Naive thymus-derived CD4-positive, alpha-beta T cell (primary cell): Measurements from ENCODE around the gene MFF. TPM values are rescaled to one million over a fixed set of nuclear protein-coding genes. Genes with fewer than 3 reads are reported as not detected.

Experiments used
- ATAC-seq: fragments of 150-1000 bp; cut with Tn5 transposase; 2 replicates; pipeline ENCODE4 v1.10.0; 2021; ENCODE audit warnings: mild to moderate bottlenecking, moderate library complexity
- CTCF ChIA-PET: fragments of 350-600 bp; sonication (Branson Sonifier 250); formaldehyde crosslinking; loops from one replicate; lab custom pipeline; 2021; ENCODE audit warnings: antibody characterized with exemption; lab: Charles Lee
- POLR2A ChIA-PET: fragments of 350-600 bp; sonication (Branson Sonifier 250); formaldehyde crosslinking; loops from one replicate; lab custom pipeline; 2021; ENCODE audit warnings: antibody characterized with exemption, inconsistent platforms; lab: Charles Lee
- DNase-seq, 9 donors: peaks; one replicate each; pipeline versions ENCODE4 v3.0.0 to v3.0.0-alpha.2; 2020 to 2022; ENCODE audit warnings: mixed read lengths in 1 of 9
- H3K27ac ChIP-seq: one replicate; pipeline ENCODE4 v1.7.0; 2013; ENCODE audit warnings: mild to moderate bottlenecking, low read depth, low read length, moderate library complexity
- H3K27me3 ChIP-seq, 2 donors: one replicate each; pipeline ENCODE4 v1.7.0; 2013; ENCODE audit warnings: low read length in 2 of 2, mild to moderate bottlenecking in 2 of 2, moderate library complexity in 2 of 2; ENCODE audit not compliant: control insufficient read depth in 2 of 2, insufficient read depth in 2 of 2
- H3K36me3 ChIP-seq, 3 experiments: 1 replicate in 2 of 3; 2 replicates in 1 of 3; pipeline ENCODE4 v1.7.0; 2013; ENCODE audit warnings: low read length in 3 of 3, mild to moderate bottlenecking in 3 of 3, moderate library complexity in 1 of 3; ENCODE audit not compliant: insufficient read depth in 3 of 3, control insufficient read depth in 2 of 3
- H3K4me1 ChIP-seq, 2 donors: one replicate each; pipeline ENCODE4 v1.7.0; 2013; ENCODE audit warnings: low read length in 2 of 2, mild to moderate bottlenecking in 2 of 2, moderate library complexity in 1 of 2; ENCODE audit not compliant: control insufficient read depth in 2 of 2, insufficient read depth in 2 of 2
- H3K4me3 ChIP-seq: 2 replicates; pipeline ENCODE4 v1.7.0; 2013; ENCODE audit warnings: mild to moderate bottlenecking, low read length
- H3K9me3 ChIP-seq, 3 experiments: 1 replicate in 2 of 3; 2 replicates in 1 of 3; pipeline ENCODE4 v1.7.0; 2013; ENCODE audit warnings: low read length in 3 of 3; ENCODE audit not compliant: control insufficient read depth in 2 of 3
- H3K27ac Mint-ChIP-seq, 9 donors: one replicate each; pipeline ENCODE4 v1.8.0; 2020 to 2022; ENCODE audit warnings: mixed read lengths in 9 of 9, mild to moderate bottlenecking in 8 of 9, moderate library complexity in 5 of 9, inconsistent platforms in 2 of 9
- H3K27me3 Mint-ChIP-seq, 5 donors: one replicate each; pipeline ENCODE4 v1.8.0; 2021 to 2022; ENCODE audit warnings: mixed read lengths in 5 of 5, mild to moderate bottlenecking in 1 of 5
- H3K36me3 Mint-ChIP-seq, 5 donors: one replicate each; pipeline ENCODE4 v1.8.0; 2020 to 2022; ENCODE audit warnings: mixed read lengths in 5 of 5, mild to moderate bottlenecking in 3 of 5, inconsistent platforms in 1 of 5
- H3K4me1 Mint-ChIP-seq, 7 donors: one replicate each; pipeline ENCODE4 v1.8.0; 2020 to 2022; ENCODE audit warnings: mixed read lengths in 7 of 7, mild to moderate bottlenecking in 3 of 7, inconsistent platforms in 1 of 7
- H3K4me3 Mint-ChIP-seq, 10 donors: one replicate each; pipeline ENCODE4 v1.8.0; 2020 to 2022; ENCODE audit warnings: mild to moderate bottlenecking in 10 of 10, mixed read lengths in 10 of 10, moderate library complexity in 6 of 10, inconsistent platforms in 2 of 10
- H3K9me3 Mint-ChIP-seq, 11 donors: one replicate each; pipeline ENCODE4 v1.8.0; 2020 to 2022; ENCODE audit warnings: mixed read lengths in 11 of 11, mild to moderate bottlenecking in 4 of 11, inconsistent platforms in 1 of 11, moderate library complexity in 1 of 11
- intact Hi-C, 2 donors: fragments of 100-400 bp; cut with micrococcal nuclease; formaldehyde crosslinking; loops; one replicate each; pipeline ENCODE4 v1.15.1; 2023
- polyA plus RNA-seq, 2 donors: library from polyadenylated mRNA; unstranded; fragments of 300-500 nt; fragmentation: Illumina TruSeq; gene quantifications; one replicate each; pipeline ENCODE4 v1.2.3, GENCODE V29; 2021
- total RNA-seq, 6 experiments: library from RNA in 5 of 6; stranded (reverse) in 5 of 6; gene quantifications; 1 replicate in 5 of 6; 2 replicates in 1 of 6; pipeline ENCODE4 v1.2.3 and lab custom pipeline; 2021 to 2026

MFF gene
- total RNA-seq (10 to 100 TPM; 51.7 to 64.7 (median 61.8) TPM), polyA plus RNA-seq (100 to 1,000 TPM; 139 to 153 TPM), total RNA-seq (lab: John Stamatoyannopoulos, UW) (42.9 reads per million, percentile 68 among the genes with 10 or more reads in this experiment)

- Histone ChIP-seq H3K4me1 (peaks cover 4 to 24% of the 10 kb centered on the region in 2 donors), H3K27me3 (no peaks in the 10 kb centered on the region), H3K36me3 (peaks cover 0 to 6% (median 0%) of the 10 kb centered on the region in 3 experiments), H3K9me3 (no peaks in the 10 kb centered on the region), H3K27ac (peak within 1 kb of the TSS; percentile 92), H3K4me3 (peak within 1 kb of the TSS; percentile 76)
- ATAC-seq (peak; percentile 99), DNase-seq (peak; percentile 82 to 93 (median 93))
- intact Hi-C loops = loop anchor here (1.0 to 5.0 kb wide), 6 partner anchors 88 to 1658 kb away; partner anchors contain the start of genes AGFG1 (in 2 of the 2), RHBDD1 (in 2 of the 2) and IRS1 (in 1 of the 2)
- H3K36me3 Mint-ChIP-seq = peaks cover 0 to 12% (median 5%) of the 10 kb centered on the region in 5 donors
- peak within 1 kb of the TSS; percentile 83 to 97 (median 95) for H3K27ac Mint-ChIP-seq
- H3K4me1 Mint-ChIP-seq = peaks cover 8 to 59% (median 46%) of the 10 kb centered on the region in 7 donors
- ChIA-PET POLR2A (interaction anchor here (0.9 kb wide), 1 partner anchor 142 kb away, joined by 3 read pairs; no protein-coding TSS in a partner anchor), CTCF (no interaction called here)
- H3K4me3 Mint-ChIP-seq = peak within 1 kb of the TSS; percentile 91 to 97 (median 96)
- H3K27me3 Mint-ChIP-seq = peaks cover 0 to 13% (median 0%) of the 10 kb centered on the region in 5 donors
- H3K9me3 Mint-ChIP-seq = peaks cover 0 to 15% (median 0%) of the 10 kb centered on the region in 11 donors
Observed at GRCh38 chr2:227324995-227325838, at the start of gene MFF. TSS of gene MFF (plus strand) at chr2:227325251. CDS start at chr2:227330666, 5,415 bp downstream.

GRCh38 chr2:227280895-227281294 lies 44.2 kb upstream of the MFF start:
- POLR2A ChIA-PET = no interaction called here
- no peaks in the 10 kb centered on the region for H3K9me3 ChIP-seq
- DNase-seq = no peak
- H3K36me3 ChIP-seq = no peaks in the 10 kb centered on the region
- intact Hi-C loops = no loop called here
- H3K4me1 ChIP-seq = no peaks in the 10 kb centered on the region
- Mint-ChIP-seq H3K4me3 (no peak overlapping the region), H3K9me3 (peaks cover 0 to 17% (median 4%) of the 10 kb centered on the region in 11 donors), H3K36me3 (peaks cover 0 to 9% (median 4%) of the 10 kb centered on the region in 5 donors), H3K4me1 (no peaks in the 10 kb centered on the region), H3K27me3 (peaks cover 0 to 3% (median 0%) of the 10 kb centered on the region in 5 donors), H3K27ac (no peak overlapping the region)
- no peak overlapping the region for H3K4me3 ChIP-seq
- CTCF ChIA-PET = no interaction called here
- H3K27ac ChIP-seq = no peak overlapping the region
- no peak for ATAC-seq
- no peaks in the 10 kb centered on the region for H3K27me3 ChIP-seq

- no peaks in the 10 kb centered on the region for H3K4me1 ChIP-seq
- H3K9me3 ChIP-seq = no peaks in the 10 kb centered on the region
- Mint-ChIP-seq H3K4me3 (no peak overlapping the region), H3K27ac (no peak overlapping the region), H3K36me3 (peaks cover 0 to 9% (median 0%) of the 10 kb centered on the region in 5 donors), H3K4me1 (no peaks in the 10 kb centered on the region), H3K27me3 (no peaks in the 10 kb centered on the region), H3K9me3 (peaks cover 0 to 17% (median 4%) of the 10 kb centered on the region in 11 donors)
- DNase-seq = no peak
- H3K4me3 ChIP-seq = no peak overlapping the region
- H3K27me3 ChIP-seq = no peaks in the 10 kb centered on the region
- ChIA-PET CTCF (no interaction called here), POLR2A (no interaction called here)
- intact Hi-C loops = no loop called here
- no peak for ATAC-seq
- no peaks in the 10 kb centered on the region for H3K36me3 ChIP-seq
- no peak overlapping the region for H3K27ac ChIP-seq
Observed at GRCh38 chr2:227285741-227286236, 39.3 kb upstream of the MFF start.

GRCh38 chr2:227287771-227288170 lies 37.3 kb upstream of the MFF start:
- Histone ChIP-seq H3K4me1 (no peaks in the 10 kb centered on the region), H3K27me3 (no peaks in the 10 kb centered on the region), H3K4me3 (no peak overlapping the region), H3K36me3 (no peaks in the 10 kb centered on the region), H3K9me3 (no peaks in the 10 kb centered on the region), H3K27ac (no peak overlapping the region)
- H3K4me1 Mint-ChIP-seq = no peaks in the 10 kb centered on the region
- intact Hi-C loops = no loop called here
- H3K27me3 Mint-ChIP-seq = no peaks in the 10 kb centered on the region
- no peak for ATAC-seq
- H3K36me3 Mint-ChIP-seq = peaks cover 0 to 5% (median 0%) of the 10 kb centered on the region in 5 donors
- ChIA-PET POLR2A (no interaction called here), CTCF (no interaction called here)
- H3K27ac Mint-ChIP-seq = no peak overlapping the region
- no peak for DNase-seq
- no peak overlapping the region for H3K4me3 Mint-ChIP-seq
- H3K9me3 Mint-ChIP-seq = peaks cover 0 to 9% (median 1%) of the 10 kb centered on the region in 11 donors

DNA sequence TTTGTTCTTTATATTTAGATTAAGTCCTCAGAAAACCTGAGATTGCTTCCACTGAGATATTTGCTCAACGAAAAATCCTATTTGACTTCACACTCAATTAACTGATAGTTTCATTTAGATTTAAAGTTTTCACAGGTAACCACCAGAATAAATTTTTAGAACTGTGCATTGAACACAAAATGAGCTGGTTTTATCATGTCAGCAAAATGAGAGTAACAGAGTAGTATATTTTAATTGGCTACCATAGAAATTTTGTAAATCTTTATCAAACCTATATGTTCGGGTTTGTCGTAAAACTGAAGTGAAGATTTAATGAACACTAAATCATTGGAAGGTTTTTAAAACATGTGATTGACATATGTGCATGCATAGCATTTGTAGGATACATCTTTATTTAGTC lies 32.7 kb upstream of the MFF start:
- ATAC-seq (no peak), DNase-seq (no peak)
- Histone ChIP-seq H3K4me3 (no peak overlapping the region), H3K36me3 (no peaks in the 10 kb centered on the region), H3K4me1 (no peaks in the 10 kb centered on the region), H3K27ac (no peak overlapping the region), H3K27me3 (no peaks in the 10 kb centered on the region), H3K9me3 (no peaks in the 10 kb centered on the region)
- intact Hi-C loops = no loop called here
- Mint-ChIP-seq H3K27ac (no peak overlapping the region), H3K4me3 (no peak overlapping the region), H3K36me3 (no peaks in the 10 kb centered on the region), H3K27me3 (no peaks in the 10 kb centered on the region), H3K9me3 (no peaks in the 10 kb centered on the region), H3K4me1 (peaks cover 0 to 6% (median 0%) of the 10 kb centered on the region in 7 donors)
- ChIA-PET CTCF (no interaction called here), POLR2A (no interaction called here)

- Mint-ChIP-seq H3K27me3 (no peaks in the 10 kb centered on the region), H3K36me3 (no peaks in the 10 kb centered on the region), H3K4me1 (peaks cover 0 to 6% (median 0%) of the 10 kb centered on the region in 7 donors), H3K4me3 (no peak overlapping the region), H3K9me3 (no peaks in the 10 kb centered on the region), H3K27ac (no peak overlapping the region)
- Histone ChIP-seq H3K4me3 (no peak overlapping the region), H3K36me3 (no peaks in the 10 kb centered on the region), H3K27me3 (no peaks in the 10 kb centered on the region), H3K27ac (no peak overlapping the region), H3K4me1 (no peaks in the 10 kb centered on the region), H3K9me3 (no peaks in the 10 kb centered on the region)
- DNase-seq (no peak), ATAC-seq (no peak)
- intact Hi-C loops = no loop called here
- ChIA-PET CTCF (no interaction called here), POLR2A (no interaction called here)
Observed at GRCh38 chr2:227293531-227293930, 31.5 kb upstream of the MFF start.
